Right lobe of liver (tissue), 6 donors: ENCODE data around the gene TTLL10. TPM values are rescaled to one million over a fixed set of nuclear protein-coding genes. Genes with fewer than 3 reads are reported as not detected.

Experiments used
- ATAC-seq, 4 donors: fragments of 200-7000 bp; cut with Tn5 transposase; one replicate each; pipeline ENCODE4 v1.9.1; 2020; ENCODE audit warnings: mild to moderate bottlenecking in 4 of 4, moderate library complexity in 4 of 4
- DNase-seq, 3 donors: peaks; one replicate each; pipeline ENCODE4 v3.0.0-alpha.2; 2020
- H3K27ac ChIP-seq, 3 donors: fragments of 200-600 bp; one replicate each; pipeline ENCODE4 v1.8.0; 2022
- H3K27me3 ChIP-seq, 2 donors: fragments of 200-600 bp; one replicate each; pipeline ENCODE4 v1.8.0; 2022
- H3K36me3 ChIP-seq, 4 donors: fragments of 200-600 bp; sonication (generic) in 1 of 4; one replicate each; pipeline versions ENCODE4 v1.5.1 to v1.8.0; 2017 to 2022; ENCODE audit warnings: control low read depth in 1 of 4
- H3K4me1 ChIP-seq, 4 donors: fragments of 200-600 bp; sonication (generic) in 1 of 4; one replicate each; pipeline versions ENCODE4 v1.5.1 to v1.8.0; 2017 to 2022; ENCODE audit warnings: control low read depth in 1 of 4
- H3K4me3 ChIP-seq, 3 donors: fragments of 200-600 bp; one replicate each; pipeline ENCODE4 v1.8.0; 2022
- H3K9me3 ChIP-seq, 4 donors: fragments of 200-600 bp; sonication (generic) in 1 of 4; one replicate each; pipeline versions ENCODE4 v1.5.1 to v1.8.0; 2017 to 2022; ENCODE audit warnings: control low read depth in 1 of 4
- CTCF ChIP-seq, 4 donors: fragments of 200-600 bp in 3 of 4; fragments of 450-650 bp in 1 of 4; IDR thresholded peaks; one replicate each; pipeline versions ENCODE4 v1.5.1 to v1.8.0; 2016 to 2022; ENCODE audit warnings: antibody characterized with exemption in 4 of 4, mild to moderate bottlenecking in 2 of 4
- POLR2A ChIP-seq: fragments of 450-650 bp; IDR thresholded peaks from one replicate; pipeline ENCODE4 v1.6.1; 2017; ENCODE audit warnings: antibody characterized with exemption, mild to moderate bottlenecking
- WGBS: methylation state at CpG from one replicate; pipeline ENCODE4 v1.1.6; 2018; ENCODE audit warnings: low coverage, low lambda C conversion rate; ENCODE audit not compliant: insufficient coverage; ENCODE audit errors: missing lambda C conversion rate; 5-methylcytosine and 5-hydroxymethylcytosine counted together
- intact Hi-C, 2 donors: fragments of 100-400 bp; cut with DNase I; formaldehyde crosslinking; loops; one replicate each; pipeline versions ENCODE4 v1.11.2 to v1.14.1; 2022
- total RNA-seq, 6 experiments: library from RNA; depleted of rRNA in 2 of 6; stranded (reverse); fragments of >200 nt in 2 of 6; fragmentation: NEBNext Ultra II Directional in 3 of 6; extraction: Animal tissue kit (Norgen Biotek cat#: 25700) in 3 of 6; gene quantifications; one replicate each; pipeline versions ENCODE4 v1.1.0 to v1.2.4, GENCODE V29; 2016 to 2023
- donor health status: DM: no; HTN: yes; CAD: no.
- donor health status: DM: no; HTN: no; CAD: no.
- donor health status: DM: no; HTN: no; CAD: no.
- donor health status: DM: no; HTN: yes; CAD: no.
- donor health status: DM: no; HTN: yes; CAD: no.

TTLL10 gene
- total RNA-seq, 6 experiments from 2014 or later: not detected

GRCh38 chr1:1208713-1209433 is 35.2 kb downstream of the TTLL10 start:
- H3K27ac ChIP-seq: no peak overlapping the region
- H3K9me3 ChIP-seq: no peaks in the 10 kb centered on the region
- H3K4me3 ChIP-seq: no peak overlapping the region
- DNase-seq (peak in 2 of 3 donors; percentile 15 to 49), ATAC-seq (no peak)
- TF ChIP-seq CTCF (IDR thresholded peaks at IDR 0.05) (no peak), POLR2A (no peak)
- WGBS: 60% methylated on average over 2 of the region's 38 CpGs
- no peaks in the 10 kb centered on the region for H3K36me3 ChIP-seq
- intact Hi-C loops: no loop called here
- H3K27me3 ChIP-seq: peaks cover 0 to 15% of the 10 kb centered on the region in 2 donors
- H3K4me1 ChIP-seq: peaks cover 0 to 5% (median 0%) of the 10 kb centered on the region in 4 donors

- H3K4me1 ChIP-seq: peaks cover 0 to 5% (median 0%) of the 10 kb centered on the region in 4 donors
- 93% methylated on average over 6 of the region's 31 CpGs for WGBS
- H3K36me3 ChIP-seq: no peaks in the 10 kb centered on the region
- H3K27me3 ChIP-seq: peaks cover 0 to 14% of the 10 kb centered on the region in 2 donors
- no peak overlapping the region for H3K27ac ChIP-seq
- H3K4me3 ChIP-seq: no peak overlapping the region
- intact Hi-C loops: no loop called here
- ATAC-seq (no peak), DNase-seq (peak in 2 of 3 donors; percentile 16 to 49)
- TF ChIP-seq POLR2A (no peak), CTCF (IDR thresholded peaks at IDR 0.05) (no peak)
- no peaks in the 10 kb centered on the region for H3K9me3 ChIP-seq
Measured at GRCh38 chr1:1210726-1211540, 37.3 kb downstream of the TTLL10 start.

GRCh38 chr1:1211541-1212441 is 38.1 kb downstream of the TTLL10 start:
- Histone ChIP-seq H3K4me1 (no peaks in the 10 kb centered on the region), H3K9me3 (no peaks in the 10 kb centered on the region), H3K27me3 (peaks cover 0 to 5% of the 10 kb centered on the region in 2 donors), H3K36me3 (peaks cover 0 to 2% (median 0%) of the 10 kb centered on the region in 4 donors), H3K27ac (no peak overlapping the region), H3K4me3 (no peak overlapping the region)
- ATAC-seq: no peak
- WGBS: 44% methylated on average over 3 of the region's 28 CpGs
- TF ChIP-seq POLR2A (no peak), CTCF (IDR thresholded peaks at IDR 0.05) (no peak)
- intact Hi-C loops: no loop called here
- peak in 2 of 3 donors; percentile 13 to 49 for DNase-seq

GRCh38 chr1:1212780-1213344 is 39.2 kb downstream of the TTLL10 start:
- Histone ChIP-seq H3K27me3 (no peaks in the 10 kb centered on the region), H3K4me3 (peak overlapping the region in 1 of 3 donors; percentile 29), H3K9me3 (no peaks in the 10 kb centered on the region), H3K4me1 (no peaks in the 10 kb centered on the region), H3K27ac (no peak overlapping the region), H3K36me3 (peaks cover 0 to 13% (median 3%) of the 10 kb centered on the region in 4 donors)
- intact Hi-C loops: no loop called here
- ATAC-seq (peak; percentile 34 to 59 (median 46)), DNase-seq (peak in 2 of 3 donors; percentile 50 to 70)
- 50% methylated on average over 2 of the region's 24 CpGs for WGBS
- TF ChIP-seq POLR2A: no peak
- no peak for TF ChIP-seq CTCF (IDR thresholded peaks at IDR 0.05)
